ENCODE data around the gene PPM1E.

- TF ChIP-seq POLR2AphosphoS5 (IDR thresholded peaks at IDR 0.05) (no peak), CTCF (IDR thresholded peaks at IDR 0.05) (no peak)
These were observed 118.3 kb downstream of the PPM1E start for GRCh38 chr17:58873926-58874325.

Data from prostate gland (tissue), 2 donors.